ENCODE data around the gene DHRSX.
"Not testable (repeated sequence)": the region's sequence is repeated elsewhere in the genome, so short reads cannot be mapped to it uniquely, and the experiment has no call there.

Gene DHRSX

GRCh38 chrX:2539586-2539985 is 38.8 kb upstream of the DHRSX start:
- no peak for DNase-seq
- no peak overlapping the region for H3K4me3 ChIP-seq (ENCODE audit: insufficient read depth, low read depth, low read length, poor library complexity, severe bottlenecking)
- H3K36me3 ChIP-seq (ENCODE audit: control insufficient read depth, insufficient read depth, low read length): no peaks in the 10 kb centered on the region
- H3K4me1 ChIP-seq (ENCODE audit: control insufficient read depth, insufficient read depth, low read length, poor library complexity, severe bottlenecking): no peaks in the 10 kb centered on the region
- no peaks in the 10 kb centered on the region for H3K27me3 ChIP-seq (replicated peaks; ENCODE audit: control insufficient read depth, insufficient read depth, low read length, poor library complexity, severe bottlenecking)
- no peaks in the 10 kb centered on the region for H3K9me3 ChIP-seq (ENCODE audit: control insufficient read depth, low read length)
- H3K27ac ChIP-seq (ENCODE audit: insufficient read depth, low read length, poor library complexity, severe bottlenecking): no peak overlapping the region

- Histone ChIP-seq H3K27ac (ENCODE audit: insufficient read depth, low read length, poor library complexity, severe bottlenecking) (no peak overlapping the region), H3K36me3 (ENCODE audit: control insufficient read depth, insufficient read depth, low read length) (no peaks in the 10 kb centered on the region), H3K4me1 (ENCODE audit: control insufficient read depth, insufficient read depth, low read length, poor library complexity, severe bottlenecking) (no peaks in the 10 kb centered on the region), H3K9me3 (ENCODE audit: control insufficient read depth, low read length) (no peaks in the 10 kb centered on the region), H3K4me3 (ENCODE audit: insufficient read depth, low read depth, low read length, poor library complexity, severe bottlenecking) (no peak overlapping the region), H3K27me3 (replicated peaks; ENCODE audit: control insufficient read depth, insufficient read depth, low read length, poor library complexity, severe bottlenecking) (no peaks in the 10 kb centered on the region)
- no peak for DNase-seq
Observed at GRCh38 chrX:2538031-2538757, 37.4 kb upstream of the DHRSX start.

- H3K27me3 ChIP-seq (replicated peaks; ENCODE audit: control insufficient read depth, insufficient read depth, low read length, poor library complexity, severe bottlenecking): no peaks in the 10 kb centered on the region
- H3K27ac ChIP-seq (ENCODE audit: insufficient read depth, low read length, poor library complexity, severe bottlenecking): no peak overlapping the region
- no peak for DNase-seq
- H3K4me3 ChIP-seq (ENCODE audit: insufficient read depth, low read depth, low read length, poor library complexity, severe bottlenecking): no peak overlapping the region
- no peaks in the 10 kb centered on the region for H3K9me3 ChIP-seq (ENCODE audit: control insufficient read depth, low read length)
- H3K4me1 ChIP-seq (ENCODE audit: control insufficient read depth, insufficient read depth, low read length, poor library complexity, severe bottlenecking): no peaks in the 10 kb centered on the region
- H3K36me3 ChIP-seq (ENCODE audit: control insufficient read depth, insufficient read depth, low read length): no peaks in the 10 kb centered on the region
Observed at GRCh38 chrX:2536974-2537373, 36.2 kb upstream of the DHRSX start.

- Histone ChIP-seq H3K27ac (ENCODE audit: insufficient read depth, low read length, poor library complexity, severe bottlenecking) (no peak overlapping the region), H3K4me3 (ENCODE audit: insufficient read depth, low read depth, low read length, poor library complexity, severe bottlenecking) (no peak overlapping the region), H3K9me3 (ENCODE audit: control insufficient read depth, low read length) (no peaks in the 10 kb centered on the region), H3K36me3 (ENCODE audit: control insufficient read depth, insufficient read depth, low read length) (no peaks in the 10 kb centered on the region), H3K27me3 (replicated peaks; ENCODE audit: control insufficient read depth, insufficient read depth, low read length, poor library complexity, severe bottlenecking) (no peaks in the 10 kb centered on the region), H3K4me1 (ENCODE audit: control insufficient read depth, insufficient read depth, low read length, poor library complexity, severe bottlenecking) (no peaks in the 10 kb centered on the region)
- no peak for DNase-seq
Observed at GRCh38 chrX:2536141-2536540, 35.4 kb upstream of the DHRSX start.

GRCh38 chrX:2534261-2535021 is 33.7 kb upstream of the DHRSX start:
- not testable (repeated sequence) for H3K36me3 ChIP-seq (ENCODE audit: control insufficient read depth, insufficient read depth, low read length); H3K9me3 ChIP-seq (ENCODE audit: control insufficient read depth, low read length); H3K27me3 ChIP-seq (replicated peaks; ENCODE audit: control insufficient read depth, insufficient read depth, low read length, poor library complexity, severe bottlenecking); H3K27ac ChIP-seq (ENCODE audit: insufficient read depth, low read length, poor library complexity, severe bottlenecking); H3K4me1 ChIP-seq (ENCODE audit: control insufficient read depth, insufficient read depth, low read length, poor library complexity, severe bottlenecking); DNase-seq; H3K4me3 ChIP-seq (ENCODE audit: insufficient read depth, low read depth, low read length, poor library complexity, severe bottlenecking)

GRCh38 chrX:2533424-2533823 is 32.6 kb upstream of the DHRSX start:
- no peak overlapping the region for H3K27ac ChIP-seq (ENCODE audit: insufficient read depth, low read length, poor library complexity, severe bottlenecking)
- no peak overlapping the region for H3K4me3 ChIP-seq (ENCODE audit: insufficient read depth, low read depth, low read length, poor library complexity, severe bottlenecking)
- no peaks in the 10 kb centered on the region for H3K27me3 ChIP-seq (replicated peaks; ENCODE audit: control insufficient read depth, insufficient read depth, low read length, poor library complexity, severe bottlenecking)
- no peak for DNase-seq
- no peaks in the 10 kb centered on the region for H3K4me1 ChIP-seq (ENCODE audit: control insufficient read depth, insufficient read depth, low read length, poor library complexity, severe bottlenecking)
- no peaks in the 10 kb centered on the region for H3K9me3 ChIP-seq (ENCODE audit: control insufficient read depth, low read length)
- H3K36me3 ChIP-seq (ENCODE audit: control insufficient read depth, insufficient read depth, low read length): no peaks in the 10 kb centered on the region

- Histone ChIP-seq H3K4me3 (ENCODE audit: insufficient read depth, low read depth, low read length, poor library complexity, severe bottlenecking) (no peak overlapping the region), H3K9me3 (ENCODE audit: control insufficient read depth, low read length) (no peaks in the 10 kb centered on the region), H3K4me1 (ENCODE audit: control insufficient read depth, insufficient read depth, low read length, poor library complexity, severe bottlenecking) (no peaks in the 10 kb centered on the region), H3K27me3 (replicated peaks; ENCODE audit: control insufficient read depth, insufficient read depth, low read length, poor library complexity, severe bottlenecking) (no peaks in the 10 kb centered on the region), H3K27ac (ENCODE audit: insufficient read depth, low read length, poor library complexity, severe bottlenecking) (no peak overlapping the region), H3K36me3 (ENCODE audit: control insufficient read depth, insufficient read depth, low read length) (no peaks in the 10 kb centered on the region)
- no peak for DNase-seq
Observed at GRCh38 chrX:2526390-2526789, 25.6 kb upstream of the DHRSX start.

GRCh38 chrX:2523911-2524310 is 23.1 kb upstream of the DHRSX start:
- DNase-seq: no peak
- no peak overlapping the region for H3K27ac ChIP-seq (ENCODE audit: insufficient read depth, low read length, poor library complexity, severe bottlenecking)
- no peaks in the 10 kb centered on the region for H3K36me3 ChIP-seq (ENCODE audit: control insufficient read depth, insufficient read depth, low read length)
- no peaks in the 10 kb centered on the region for H3K9me3 ChIP-seq (ENCODE audit: control insufficient read depth, low read length)
- no peaks in the 10 kb centered on the region for H3K27me3 ChIP-seq (replicated peaks; ENCODE audit: control insufficient read depth, insufficient read depth, low read length, poor library complexity, severe bottlenecking)
- H3K4me1 ChIP-seq (ENCODE audit: control insufficient read depth, insufficient read depth, low read length, poor library complexity, severe bottlenecking): no peaks in the 10 kb centered on the region
- H3K4me3 ChIP-seq (ENCODE audit: insufficient read depth, low read depth, low read length, poor library complexity, severe bottlenecking): no peak overlapping the region

- Histone ChIP-seq H3K4me1 (ENCODE audit: control insufficient read depth, insufficient read depth, low read length, poor library complexity, severe bottlenecking) (no peaks in the 10 kb centered on the region), H3K36me3 (ENCODE audit: control insufficient read depth, insufficient read depth, low read length) (no peaks in the 10 kb centered on the region), H3K27ac (ENCODE audit: insufficient read depth, low read length, poor library complexity, severe bottlenecking) (no peak overlapping the region)
Observed at GRCh38 chrX:2521927-2522386, 21.2 kb upstream of the DHRSX start.

More at GRCh38 chrX:2521927-2522386, 21.2 kb upstream of the DHRSX start:
- Histone ChIP-seq H3K27me3 (replicated peaks; ENCODE audit: control insufficient read depth, insufficient read depth, low read length, poor library complexity, severe bottlenecking) (no peaks in the 10 kb centered on the region), H3K4me3 (ENCODE audit: insufficient read depth, low read depth, low read length, poor library complexity, severe bottlenecking) (no peak overlapping the region), H3K9me3 (ENCODE audit: control insufficient read depth, low read length) (no peaks in the 10 kb centered on the region)
- no peak for DNase-seq
